ENCODE data around the gene SLC12A5.

SLC12A5 gene

GRCh38 chr20:46036370-46036769 lies 7.4 kb downstream of the SLC12A5 start:
- DNase-seq (ENCODE audit: insufficient read length, low spot score) (no peak), FAIRE-seq (no peak)
- no peak for TF ChIP-seq CTCF (IDR thresholded peaks at IDR 0.05; ENCODE audit: insufficient read depth, missing control alignments)

GRCh38 chr20:46037036-46037435 lies 8.0 kb downstream of the SLC12A5 start:
- no peak for DNase-seq (ENCODE audit: insufficient read length, low spot score)
- TF ChIP-seq CTCF (IDR thresholded peaks at IDR 0.05; ENCODE audit: insufficient read depth, missing control alignments), result no peak
- FAIRE-seq, result no peak

- no peak for TF ChIP-seq CTCF (IDR thresholded peaks at IDR 0.05; ENCODE audit: insufficient read depth, missing control alignments)
- FAIRE-seq (no peak), DNase-seq (ENCODE audit: insufficient read length, low spot score) (no peak)
Observed at GRCh38 chr20:46040902-46041535, 12.0 kb downstream of the SLC12A5 start.

GRCh38 chr20:46043556-46043955 lies 14.5 kb downstream of the SLC12A5 start:
- DNase-seq (ENCODE audit: insufficient read length, low spot score) (no peak), FAIRE-seq (no peak)
- TF ChIP-seq CTCF (IDR thresholded peaks at IDR 0.05; ENCODE audit: insufficient read depth, missing control alignments), result no peak

GRCh38 chr20:46044896-46045295 lies 15.9 kb downstream of the SLC12A5 start:
- TF ChIP-seq CTCF (IDR thresholded peaks at IDR 0.05; ENCODE audit: insufficient read depth, missing control alignments), result no peak
- DNase-seq (ENCODE audit: insufficient read length, low spot score) (no peak), FAIRE-seq (no peak)

- no peak for FAIRE-seq
- DNase-seq (ENCODE audit: insufficient read length, low spot score), result no peak
- TF ChIP-seq CTCF (IDR thresholded peaks at IDR 0.05; ENCODE audit: insufficient read depth, missing control alignments), result no peak
Observed at GRCh38 chr20:46046588-46047310, 17.7 kb downstream of the SLC12A5 start.

- TF ChIP-seq CTCF (IDR thresholded peaks at IDR 0.05; ENCODE audit: insufficient read depth, missing control alignments), result no peak
- no peak for DNase-seq (ENCODE audit: insufficient read length, low spot score)
- FAIRE-seq, result no peak
Observed at GRCh38 chr20:46047821-46048220, 18.8 kb downstream of the SLC12A5 start.

Measured in D721Med (cell line).